Right atrium auricular region (tissue), 2 donors: Measurements from ENCODE around the gene PNPLA5. TPM values are rescaled to one million over a fixed set of nuclear protein-coding genes. Genes with fewer than 3 reads are reported as not detected.

ENCODE experiments used
- DNase-seq: peaks from one replicate; pipeline ENCODE4 v3.0.0-alpha.2; 2019; ENCODE audit warnings: low spot score
- H3K27ac ChIP-seq, 2 donors: fragments of 200-600 bp; sonication (generic); 1 replicate in 1 of 2; 2 replicates in 1 of 2; pipeline ENCODE4 v1.5.1; 2016 to 2019
- H3K27me3 ChIP-seq, 2 donors: fragments of 200-600 bp; sonication (generic); one replicate each; pipeline versions ENCODE4 v1.5.1 to v1.6.0; 2017 to 2019
- H3K36me3 ChIP-seq: fragments of 200-600 bp; sonication (generic); one replicate; pipeline ENCODE4 v1.5.1; 2016
- H3K4me1 ChIP-seq, 2 donors: fragments of 200-600 bp; sonication (generic); one replicate each; pipeline versions ENCODE4 v1.5.1 to v1.6.0; 2017 to 2019
- H3K4me3 ChIP-seq, 2 donors: fragments of 200-600 bp; sonication (generic); 1 replicate in 1 of 2; 2 replicates in 1 of 2; pipeline ENCODE4 v1.5.1; 2017 to 2019; ENCODE audit warnings: mild to moderate bottlenecking in 1 of 2, moderate library complexity in 1 of 2
- H3K9me3 ChIP-seq, 2 donors: fragments of 200-600 bp; sonication (generic); one replicate each; pipeline ENCODE4 v1.5.1; 2019
- total RNA-seq, 2 donors: library from RNA; depleted of rRNA; stranded (reverse); fragments of >200 nt; gene quantifications; one replicate each; pipeline ENCODE4 v1.1.0, GENCODE V29; 2016
- TF ChIP-seq, protein P1 (sequence below), 2 donors: fragments of 200-600 bp; sonication (generic); IDR thresholded peaks; one replicate each; pipeline ENCODE4 v1.5.1; 2019; ENCODE audit warnings: antibody characterized with exemption in 2 of 2

The PNPLA5 gene
- total RNA-seq, 2 donors from 2014 or later: not detected

DNA sequence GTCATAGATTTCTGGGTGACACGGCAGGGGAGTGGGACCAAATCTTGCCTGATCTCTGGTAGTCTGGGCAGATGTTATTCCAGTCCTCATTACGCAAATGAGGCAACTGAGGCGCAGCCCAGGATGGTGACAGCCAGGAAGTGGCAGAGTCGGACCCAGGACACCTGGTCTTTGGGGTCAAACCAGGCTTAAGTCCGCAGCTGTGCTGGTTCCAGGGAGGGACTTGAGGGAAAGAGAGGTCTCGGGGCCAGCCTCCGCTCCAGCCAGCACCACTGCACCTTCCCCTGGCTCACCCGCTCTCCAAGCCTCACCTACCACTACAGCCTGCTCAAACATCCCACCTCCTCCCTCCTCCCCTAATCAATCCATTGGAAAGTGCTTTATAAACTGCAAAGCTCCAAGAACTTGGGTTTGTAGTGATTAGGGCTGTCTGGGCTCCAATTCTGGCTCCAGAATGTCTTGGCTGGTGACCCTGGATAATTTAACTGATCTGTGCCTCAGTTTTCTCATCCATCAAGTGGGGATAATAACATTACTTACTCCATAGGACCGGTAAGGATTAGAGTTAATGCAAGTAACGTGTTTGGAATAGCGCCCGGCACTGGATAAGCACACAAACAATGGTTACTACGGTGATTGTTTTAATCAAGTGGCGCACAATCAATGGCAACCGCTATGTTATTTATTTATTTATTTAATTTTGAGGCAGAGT lies 526 bp upstream of the PNPLA5 start:
- TF ChIP-seq, protein P1, sequence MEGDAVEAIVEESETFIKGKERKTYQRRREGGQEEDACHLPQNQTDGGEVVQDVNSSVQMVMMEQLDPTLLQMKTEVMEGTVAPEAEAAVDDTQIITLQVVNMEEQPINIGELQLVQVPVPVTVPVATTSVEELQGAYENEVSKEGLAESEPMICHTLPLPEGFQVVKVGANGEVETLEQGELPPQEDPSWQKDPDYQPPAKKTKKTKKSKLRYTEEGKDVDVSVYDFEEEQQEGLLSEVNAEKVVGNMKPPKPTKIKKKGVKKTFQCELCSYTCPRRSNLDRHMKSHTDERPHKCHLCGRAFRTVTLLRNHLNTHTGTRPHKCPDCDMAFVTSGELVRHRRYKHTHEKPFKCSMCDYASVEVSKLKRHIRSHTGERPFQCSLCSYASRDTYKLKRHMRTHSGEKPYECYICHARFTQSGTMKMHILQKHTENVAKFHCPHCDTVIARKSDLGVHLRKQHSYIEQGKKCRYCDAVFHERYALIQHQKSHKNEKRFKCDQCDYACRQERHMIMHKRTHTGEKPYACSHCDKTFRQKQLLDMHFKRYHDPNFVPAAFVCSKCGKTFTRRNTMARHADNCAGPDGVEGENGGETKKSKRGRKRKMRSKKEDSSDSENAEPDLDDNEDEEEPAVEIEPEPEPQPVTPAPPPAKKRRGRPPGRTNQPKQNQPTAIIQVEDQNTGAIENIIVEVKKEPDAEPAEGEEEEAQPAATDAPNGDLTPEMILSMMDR (IDR thresholded peaks at IDR 0.05): no peak
- DNase-seq: no peak
- Histone ChIP-seq H3K27me3 (peaks cover 12 to 13% of the 10 kb centered on the region in 2 donors), H3K4me3 (no peak overlapping the region), H3K36me3 (no peaks in the 10 kb centered on the region), H3K9me3 (no peaks in the 10 kb centered on the region), H3K4me1 (peaks cover 0 to 12% of the 10 kb centered on the region in 2 donors), H3K27ac (no peak overlapping the region)

DNA sequence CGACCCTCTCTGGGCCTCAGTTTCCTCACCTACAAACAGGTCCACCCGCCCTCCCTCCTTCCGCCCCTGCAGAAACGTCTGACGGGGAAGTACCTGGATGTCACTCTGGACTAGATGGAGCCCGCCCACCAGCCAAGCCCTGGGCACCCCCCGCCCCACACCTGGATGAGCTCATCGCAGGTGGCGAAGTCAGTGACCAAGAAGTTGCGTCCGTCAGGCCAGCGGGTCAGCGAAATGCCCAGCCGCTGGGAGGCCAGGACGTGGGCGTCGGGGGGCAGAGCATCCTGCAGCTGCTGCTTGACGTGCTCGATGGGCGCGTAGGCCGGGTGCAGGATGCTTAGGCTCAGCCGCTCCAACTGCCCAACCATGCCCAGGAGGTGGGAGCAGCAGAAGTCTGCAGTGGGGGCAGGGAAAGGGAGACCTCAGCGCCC lies 897 bp downstream of the PNPLA5 start:
- Histone ChIP-seq H3K27me3 (peaks cover 12 to 13% of the 10 kb centered on the region in 2 donors), H3K36me3 (no peaks in the 10 kb centered on the region), H3K27ac (no peak overlapping the region), H3K9me3 (no peaks in the 10 kb centered on the region), H3K4me1 (peaks cover 0 to 12% of the 10 kb centered on the region in 2 donors), H3K4me3 (no peak overlapping the region)
- DNase-seq: no peak
- TF ChIP-seq, protein P1 (IDR thresholded peaks at IDR 0.05): no peak

- TF ChIP-seq, protein P1 (IDR thresholded peaks at IDR 0.05): no peak
These were observed 2.0 kb downstream of the PNPLA5 start for GRCh38 chr22:43889860-43890253.

DNA sequence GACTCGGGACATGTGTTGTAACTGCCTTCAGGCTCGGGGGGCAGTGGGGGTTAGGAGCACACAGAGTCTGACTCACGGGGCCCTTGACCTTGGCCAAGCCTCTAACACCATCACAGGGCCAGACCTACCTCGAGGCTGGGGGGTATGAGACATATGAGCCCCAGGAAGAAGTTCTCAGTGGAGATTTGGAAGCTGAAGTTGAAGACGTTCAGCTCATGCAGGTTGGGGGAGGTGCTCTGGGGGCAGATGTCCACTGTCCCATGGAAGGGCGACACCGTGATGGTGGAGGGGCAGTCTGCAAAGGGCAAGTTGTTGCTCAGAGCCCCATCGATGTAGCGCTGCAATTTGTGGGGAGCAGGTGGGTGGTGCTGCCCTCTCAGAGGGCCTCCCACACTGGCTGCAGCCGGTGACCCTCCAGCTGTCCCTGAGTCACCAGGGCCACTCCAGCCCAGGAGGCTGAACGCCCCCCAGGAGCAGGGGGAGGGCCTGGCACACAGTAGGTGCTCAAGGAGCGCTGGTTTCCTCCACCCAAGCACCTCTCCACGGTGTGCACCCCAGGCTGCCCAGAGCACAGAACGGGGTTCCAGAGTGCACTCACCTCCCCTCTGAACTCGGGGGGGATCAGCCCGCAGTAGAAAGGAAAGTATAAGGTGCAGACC lies 2.5 kb downstream of the PNPLA5 start:
- Histone ChIP-seq H3K4me1 (peaks cover 0 to 12% of the 10 kb centered on the region in 2 donors), H3K4me3 (no peak overlapping the region), H3K9me3 (no peaks in the 10 kb centered on the region), H3K27ac (no peak overlapping the region), H3K36me3 (no peaks in the 10 kb centered on the region), H3K27me3 (peaks cover 12 to 13% of the 10 kb centered on the region in 2 donors)
- TF ChIP-seq, protein P1 (IDR thresholded peaks at IDR 0.05): no peak
- no peak for DNase-seq

More at GRCh38 chr22:43889860-43890253, 2.0 kb downstream of the PNPLA5 start:
- peaks cover 12 to 13% of the 10 kb centered on the region in 2 donors for H3K27me3 ChIP-seq
- no peak for DNase-seq
- H3K9me3 ChIP-seq: no peaks in the 10 kb centered on the region
- H3K27ac ChIP-seq: no peak overlapping the region
- H3K4me3 ChIP-seq: no peak overlapping the region
- no peaks in the 10 kb centered on the region for H3K36me3 ChIP-seq
- peaks cover 0 to 12% of the 10 kb centered on the region in 2 donors for H3K4me1 ChIP-seq

- Histone ChIP-seq H3K36me3 (no peaks in the 10 kb centered on the region), H3K4me3 (no peak overlapping the region), H3K27me3 (peaks cover 12 to 13% of the 10 kb centered on the region in 2 donors), H3K4me1 (peaks cover 0 to 12% of the 10 kb centered on the region in 2 donors), H3K27ac (no peak overlapping the region), H3K9me3 (no peaks in the 10 kb centered on the region)
- no peak for DNase-seq
- TF ChIP-seq, protein P1 (IDR thresholded peaks at IDR 0.05): no peak
These were observed 3.1 kb downstream of the PNPLA5 start for GRCh38 chr22:43888740-43889139.
